ENCODE results near the gene AOX1.
A peak's percentile ranks its signal among the peaks of the same experiment; 100 is the strongest.
"Not testable (repeated sequence)": the region's sequence is repeated elsewhere in the genome, so short reads cannot be mapped to it uniquely, and the experiment has no call there.

Gene AOX1

DNA sequence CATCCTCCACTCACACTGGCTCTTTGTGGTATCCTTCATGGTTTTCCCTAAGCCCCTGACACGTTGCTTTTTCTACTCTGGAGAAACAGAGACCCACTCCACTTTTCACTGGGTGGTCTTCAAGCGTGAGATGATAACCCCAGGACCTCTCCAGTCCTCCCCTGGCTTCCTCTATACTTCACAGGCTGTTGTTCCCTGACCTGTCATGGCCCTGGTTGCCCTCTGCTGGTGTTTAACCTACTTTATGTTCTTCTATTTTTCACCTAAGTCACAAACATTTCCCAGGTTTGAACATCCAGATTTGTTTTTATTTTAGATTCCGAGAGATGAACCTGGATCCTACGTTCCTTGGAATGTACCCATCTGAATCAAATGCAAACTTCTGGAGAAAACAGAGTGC, 84.5 kb downstream of the AOX1 start:
- DNase-seq, result no peak

DNA sequence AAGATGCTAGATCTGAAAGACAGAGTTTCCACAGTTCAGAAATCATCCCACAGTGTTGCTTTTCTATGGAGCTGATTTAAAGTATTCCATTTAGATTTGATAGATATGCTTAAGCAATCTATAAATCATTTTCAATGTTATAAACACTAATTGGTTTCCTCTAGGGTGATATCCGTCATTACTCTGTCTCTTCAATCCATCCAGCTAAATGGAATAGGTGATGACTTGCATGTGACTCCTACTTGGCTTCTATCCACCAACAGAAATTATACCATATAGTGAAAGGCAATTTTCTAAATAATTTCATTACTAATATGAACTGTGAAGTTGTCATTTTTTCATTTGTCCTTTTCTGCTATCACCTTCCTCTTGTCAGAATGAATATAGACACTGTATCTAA, 84.9 kb downstream of the AOX1 start:
- no peak for DNase-seq

DNA sequence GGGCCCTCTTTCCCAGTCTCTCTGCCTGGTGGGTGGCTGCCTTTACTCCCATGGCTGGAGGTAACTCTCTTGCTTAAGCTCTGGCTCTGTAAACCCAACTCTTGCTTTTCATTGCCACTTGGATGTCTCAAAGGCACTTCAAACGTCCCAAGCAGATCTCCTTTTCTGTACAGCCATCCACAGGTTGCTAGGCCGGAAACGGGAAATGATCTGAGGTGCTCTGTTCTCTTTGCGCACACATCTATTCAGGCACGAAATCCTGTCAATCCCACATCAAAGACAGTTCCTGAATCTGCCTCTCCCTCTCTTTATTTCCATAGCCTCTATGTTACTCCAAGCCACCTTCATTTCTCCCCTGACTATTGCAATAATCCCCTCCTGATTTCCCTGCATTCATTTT, 87.4 kb downstream of the AOX1 start:
- DNase-seq, result no peak

DNA sequence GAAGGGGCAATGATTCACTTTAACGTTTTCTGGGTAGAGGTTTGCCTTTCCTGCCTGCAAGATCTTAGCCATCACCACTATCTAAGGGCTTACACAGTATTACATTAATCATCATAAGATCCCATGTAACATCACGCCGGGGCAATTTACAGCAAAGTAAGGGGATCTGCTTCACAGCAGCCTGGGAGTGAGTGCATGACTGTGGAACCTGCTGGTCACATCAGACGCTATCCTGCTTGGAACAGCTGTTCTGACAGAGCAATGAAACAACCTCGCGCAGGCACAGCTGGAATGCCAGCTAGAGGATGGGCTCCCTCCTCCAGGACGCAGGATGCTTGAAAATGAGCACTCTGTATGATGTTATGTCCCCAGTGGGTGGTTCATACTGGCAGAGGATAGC, 89.0 kb downstream of the AOX1 start:
- DNase-seq, result no peak

DNA sequence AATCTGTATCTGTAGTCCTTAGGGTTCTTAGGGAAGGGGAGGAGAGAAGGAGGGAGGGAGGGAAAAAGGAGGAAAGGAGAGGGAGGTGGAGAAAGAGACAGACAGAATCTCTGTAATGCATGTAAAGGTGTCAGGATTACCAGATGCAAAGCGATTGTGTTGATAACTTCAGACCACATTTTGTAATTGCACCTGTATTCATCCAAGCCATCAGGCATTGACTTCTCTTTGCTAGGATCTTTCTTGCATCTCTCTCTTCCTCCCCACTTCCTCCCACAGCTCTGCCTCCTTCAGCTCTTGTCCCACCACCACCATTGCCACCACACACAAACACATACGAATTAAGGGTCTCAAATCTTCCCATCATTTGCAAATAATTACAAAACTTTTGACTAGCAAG, 91.4 kb downstream of the AOX1 start:
- DNase-seq, result no peak

DNA sequence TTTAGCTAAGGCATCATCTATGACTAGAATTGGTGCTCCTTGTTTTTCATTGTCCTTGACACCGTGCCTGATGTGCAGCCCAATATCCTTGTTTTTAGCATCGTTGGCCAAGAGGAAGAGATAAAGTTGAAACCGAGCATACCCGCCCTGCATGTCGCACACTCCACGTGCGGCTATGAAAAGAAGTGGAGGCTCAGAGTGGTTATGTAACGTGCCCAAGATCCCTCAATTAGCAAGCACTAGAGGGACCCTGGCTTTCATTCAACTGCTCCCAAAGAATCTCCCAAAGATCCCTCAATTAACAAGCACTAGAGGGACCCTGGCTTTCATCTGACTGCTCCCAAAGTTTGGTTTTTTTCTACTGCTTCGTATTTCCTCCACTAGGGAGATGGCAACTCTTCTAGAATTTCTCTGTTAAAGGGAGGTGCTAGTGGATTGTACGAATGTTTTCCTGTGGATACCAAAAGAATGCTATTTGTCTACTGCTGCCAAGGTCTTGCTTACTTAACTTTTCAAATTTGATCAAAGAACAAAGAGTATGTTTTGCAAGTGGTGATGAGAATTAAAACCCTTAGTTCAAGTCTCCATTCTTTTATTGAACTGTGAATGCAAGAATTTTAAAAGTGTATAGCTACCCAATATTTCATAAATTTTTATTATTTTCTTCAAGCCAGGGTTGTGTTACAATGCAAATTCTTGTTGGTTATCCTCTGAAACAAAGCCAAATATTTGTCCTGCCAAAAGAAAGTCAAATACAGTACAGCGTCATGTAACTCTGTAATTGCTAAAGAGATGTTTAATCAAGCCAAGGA, 92.1 kb downstream of the AOX1 start:
- no peak for DNase-seq

DNA sequence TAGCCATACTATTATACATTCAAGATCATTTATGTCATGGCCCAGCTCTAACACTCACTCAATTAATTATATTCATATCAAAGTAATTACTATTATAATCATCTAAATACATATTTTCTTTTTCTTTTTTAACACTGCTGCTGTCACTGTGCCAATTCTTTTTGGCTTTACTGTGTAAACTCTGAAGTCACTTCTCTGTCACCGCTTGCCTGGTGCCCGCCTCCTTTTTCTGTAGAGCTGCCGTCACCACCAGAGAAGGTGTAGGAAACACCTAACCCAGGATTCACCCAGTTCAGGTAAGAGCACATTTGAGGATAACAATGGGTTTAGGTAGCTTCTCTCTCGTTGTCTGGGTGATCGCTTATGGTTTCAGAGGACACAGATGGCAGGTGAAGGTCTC, 93.3 kb downstream of the AOX1 start:
- DNase-seq, result no peak

- DNase-seq, result no peak
Measured at GRCh38 chr2:200679535-200679934, 93.7 kb downstream of the AOX1 start.

GRCh38 chr2:200681697-200682096, 95.9 kb downstream of the AOX1 start:
- DNase-seq, result no peak

DNA sequence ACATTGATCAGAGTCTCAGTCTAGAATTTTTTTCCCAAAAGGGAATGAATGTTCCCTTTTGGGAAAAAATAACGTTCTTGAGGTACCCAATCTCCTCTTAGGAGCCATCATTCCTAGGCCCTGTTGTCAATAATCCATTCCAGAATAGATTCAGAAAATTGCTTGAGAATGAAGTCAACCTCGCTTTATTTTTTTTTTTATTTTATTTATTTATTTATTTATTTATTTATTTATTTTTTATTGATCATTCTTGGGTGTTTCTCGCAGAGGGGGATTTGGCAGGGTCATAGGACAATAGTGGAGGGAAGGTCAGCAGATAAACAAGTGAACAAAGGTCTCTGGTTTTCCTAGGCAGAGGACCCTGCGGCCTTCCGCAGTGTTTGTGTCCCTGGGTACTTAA, 96.6 kb downstream of the AOX1 start:
- DNase-seq, result not testable (repeated sequence)

- no peak for DNase-seq
Measured at GRCh38 chr2:200687922-200688920, 102.4 kb downstream of the AOX1 start.

- DNase-seq, result no peak
Measured at GRCh38 chr2:200689115-200689514, 103.3 kb downstream of the AOX1 start.

GRCh38 chr2:200693836-200694470, 108.1 kb downstream of the AOX1 start:
- DNase-seq, result no peak

- no peak for DNase-seq
Measured at GRCh38 chr2:200695191-200695590, 109.4 kb downstream of the AOX1 start.

- DNase-seq, result no peak
Measured at GRCh38 chr2:200695601-200696000, 109.8 kb downstream of the AOX1 start.

- no peak for DNase-seq
Measured at GRCh38 chr2:200698217-200698616, 112.4 kb downstream of the AOX1 start.

- DNase-seq, result no peak
Measured at GRCh38 chr2:200699310-200699709, 113.5 kb downstream of the AOX1 start.

DNA sequence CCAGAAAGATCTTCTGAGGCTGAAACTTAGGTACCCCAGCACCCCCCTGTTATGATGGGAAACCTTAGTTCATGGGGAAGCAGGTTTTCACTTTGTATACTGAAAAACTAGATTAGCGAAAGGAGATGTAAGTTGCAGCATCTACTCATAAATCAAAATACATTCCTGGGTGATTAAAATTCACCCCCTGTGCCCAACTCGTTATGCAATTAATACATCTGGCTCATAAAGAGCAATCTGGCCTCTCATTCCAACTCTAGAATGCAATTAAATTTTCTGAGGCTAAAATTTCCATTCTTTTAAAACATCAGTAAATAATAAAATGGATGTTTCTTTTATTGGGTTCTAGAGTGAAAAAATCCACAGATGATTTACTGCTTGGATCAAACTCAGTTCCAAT, 115.0 kb downstream of the AOX1 start:
- DNase-seq, result no peak

GRCh38 chr2:200702044-200702443, 116.2 kb downstream of the AOX1 start:
- no peak for DNase-seq

- peak; percentile 48 to 63 for DNase-seq
Measured at GRCh38 chr2:200702646-200703118, 116.9 kb downstream of the AOX1 start.

DNA sequence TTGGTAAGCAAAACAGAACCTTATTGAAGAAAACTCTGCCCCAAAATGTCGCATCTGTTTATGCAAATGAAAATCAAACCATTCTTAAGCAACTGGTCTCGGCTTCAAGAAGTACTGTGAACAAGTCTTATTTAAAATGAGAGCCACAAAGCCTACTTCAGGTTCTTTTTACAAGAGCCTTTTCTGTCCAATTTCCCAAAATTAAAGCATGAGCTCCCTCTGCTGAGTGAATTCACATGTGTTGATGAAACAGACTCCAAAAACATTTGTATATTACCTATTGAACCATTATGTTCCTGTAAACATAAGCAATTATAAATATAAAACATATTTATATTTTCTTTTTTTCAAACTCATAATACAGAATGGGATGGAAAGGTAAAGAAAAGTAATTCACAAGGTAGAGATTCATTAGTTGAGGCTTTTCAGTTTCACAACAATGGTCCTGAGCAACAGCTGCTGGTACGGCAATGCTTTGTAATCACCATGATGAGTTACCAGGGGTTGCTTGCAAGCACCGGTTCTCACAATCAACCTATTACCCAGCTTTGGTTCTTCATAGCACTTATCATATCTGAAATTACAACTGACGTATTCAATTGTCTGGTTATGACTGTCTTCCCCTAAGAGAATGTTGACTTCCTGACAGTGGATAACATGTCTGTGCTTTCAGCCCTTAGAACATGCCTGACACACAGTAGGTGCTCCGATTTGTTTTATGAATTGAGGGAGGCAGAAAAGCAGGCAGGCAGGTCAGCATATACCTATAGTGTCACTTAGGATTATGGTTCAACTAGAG, 117.5 kb downstream of the AOX1 start:
- DNase-seq, result no peak

DNA sequence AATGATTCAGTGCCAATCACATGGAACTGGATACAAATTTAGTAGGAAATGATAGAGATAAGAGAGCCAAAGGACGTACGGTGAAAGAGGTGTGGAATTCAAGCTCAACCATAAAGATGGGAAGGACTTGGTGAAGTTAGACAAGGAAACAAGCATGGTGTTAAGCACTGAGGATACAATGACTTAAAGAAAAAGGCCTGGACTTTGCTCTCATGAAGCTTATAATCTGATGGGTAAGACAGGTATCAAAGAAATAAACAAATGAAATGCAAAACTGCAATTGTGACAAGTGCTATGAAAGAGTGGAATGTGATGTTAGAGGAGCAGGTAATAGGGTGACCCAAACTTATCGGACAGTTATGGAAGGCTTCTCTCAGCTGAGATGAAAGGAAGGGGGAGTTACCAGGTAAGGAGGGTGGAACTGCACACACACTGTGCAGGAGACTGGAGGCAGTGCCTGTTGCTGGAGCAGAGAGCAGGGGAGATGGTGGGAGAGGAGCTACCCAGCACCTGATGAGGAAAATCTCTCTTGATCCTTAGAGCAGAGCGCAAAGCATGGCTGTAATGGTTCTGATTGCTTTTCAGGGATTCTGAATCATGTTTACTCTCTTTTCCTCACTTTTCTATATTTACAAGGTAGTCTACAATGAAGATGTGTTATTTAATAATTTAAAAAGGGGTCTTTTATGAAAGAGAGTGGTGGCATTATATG, 118.3 kb downstream of the AOX1 start:
- no peak for DNase-seq

Measured in stimulated activated CD4-positive, alpha-beta T cell treated with anti-CD3 and anti-CD28 coated beads, Interleukin-2, amount 100 ng/mL, for 48 hours (primary cell).